GM18858 (cell line): ENCODE data around the gene AUP1.

ENCODE experiments used
- ATAC-seq: cut with Tn5 transposase; IDR thresholded peaks from one replicate; pipeline ENCODE4 v1.9.1; 2021; ENCODE audit not compliant: unreplicated experiment

The AUP1 gene

DNA sequence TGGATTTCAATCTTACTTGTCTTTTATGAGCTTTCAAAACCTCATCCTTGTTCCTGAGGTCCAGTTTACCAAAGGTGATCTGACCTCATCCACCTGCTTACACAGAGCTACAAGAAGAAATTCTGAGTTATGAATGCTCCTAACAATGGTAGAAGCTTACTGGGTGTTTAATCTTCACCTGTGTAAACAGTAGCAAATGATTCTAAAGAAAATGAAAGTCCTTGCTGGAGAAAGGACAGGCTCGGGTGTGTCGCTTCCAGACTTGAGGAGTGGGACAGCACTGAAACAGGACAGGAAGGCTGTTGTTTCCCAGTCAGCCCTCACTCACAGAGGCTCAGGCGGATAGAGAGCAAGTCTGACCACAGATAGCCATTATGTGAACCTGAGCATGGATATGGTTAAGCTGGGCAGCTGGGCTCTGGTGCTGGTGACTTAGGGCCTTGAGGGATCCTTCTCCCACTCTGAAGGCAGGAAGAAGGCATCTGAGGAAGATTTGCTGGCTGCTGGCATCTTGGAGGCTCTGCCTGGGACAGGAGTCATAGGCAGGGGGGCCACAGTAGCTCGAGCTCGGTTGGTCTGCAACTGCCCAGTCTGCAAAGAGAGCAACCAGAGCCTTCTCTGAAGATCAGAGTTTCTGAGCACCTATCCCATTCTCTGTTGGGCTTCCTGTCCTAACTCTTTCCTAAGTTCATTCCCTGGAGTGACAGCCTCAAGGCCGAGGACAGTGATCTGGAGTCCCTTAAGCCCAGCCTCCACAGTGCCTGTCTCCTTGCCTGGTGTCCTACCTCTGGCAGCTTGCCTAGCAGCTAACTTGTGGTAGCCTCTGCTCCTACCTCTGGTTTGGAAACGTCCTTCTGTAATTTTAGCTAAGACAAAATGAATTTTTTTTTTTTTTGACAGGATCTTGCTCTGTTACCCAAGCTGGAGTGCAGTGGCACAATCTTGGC lies 29.1 kb upstream of the AUP1 start:
- ATAC-seq = no peak

DNA sequence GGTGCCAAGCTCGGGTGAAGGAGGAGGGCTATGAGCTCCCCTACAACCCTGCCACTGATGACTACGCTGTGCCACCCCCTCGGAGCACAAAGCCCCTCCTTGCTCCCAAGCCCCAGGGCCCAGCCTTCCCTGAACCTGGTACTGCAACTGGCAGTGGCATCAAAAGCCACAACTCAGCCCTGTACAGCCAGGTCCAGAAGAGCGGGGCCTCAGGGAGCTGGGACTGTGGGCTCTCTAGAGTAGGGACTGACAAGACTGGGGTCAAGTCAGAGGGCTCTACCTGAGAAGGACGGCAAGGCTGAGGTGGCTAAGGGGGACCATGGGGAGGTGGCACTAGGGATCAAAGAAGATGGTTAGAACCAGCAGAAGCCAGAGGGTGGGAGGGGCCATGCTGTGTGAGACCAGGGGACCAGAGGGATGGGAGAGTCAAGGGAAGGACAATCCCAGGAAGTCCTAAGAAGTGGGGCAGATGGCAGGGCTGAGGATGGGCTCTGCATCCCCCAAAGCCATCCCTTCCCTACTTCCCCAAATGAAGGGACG lies 27.4 kb upstream of the AUP1 start:
- no peak for ATAC-seq

DNA sequence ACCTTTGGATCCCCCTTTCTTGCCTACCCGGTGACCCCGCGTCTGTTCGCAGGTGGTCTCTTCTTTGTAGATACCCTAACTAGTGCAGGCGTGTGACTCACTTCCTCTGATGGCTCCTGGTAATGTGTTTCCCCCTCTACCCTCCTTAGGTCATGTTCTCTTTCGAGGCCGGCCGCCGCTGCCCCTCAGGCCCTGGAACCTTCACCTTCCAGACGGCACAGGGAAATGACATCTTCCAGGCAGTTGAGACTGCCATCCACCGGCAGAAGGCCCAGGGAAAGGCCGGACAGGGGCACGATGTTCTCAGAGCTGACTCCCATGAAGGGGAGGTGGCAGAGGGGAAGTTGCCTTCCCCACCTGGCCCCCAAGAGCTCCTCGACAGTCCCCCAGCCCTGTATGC lies 26.7 kb upstream of the AUP1 start:
- ATAC-seq = no peak

DNA sequence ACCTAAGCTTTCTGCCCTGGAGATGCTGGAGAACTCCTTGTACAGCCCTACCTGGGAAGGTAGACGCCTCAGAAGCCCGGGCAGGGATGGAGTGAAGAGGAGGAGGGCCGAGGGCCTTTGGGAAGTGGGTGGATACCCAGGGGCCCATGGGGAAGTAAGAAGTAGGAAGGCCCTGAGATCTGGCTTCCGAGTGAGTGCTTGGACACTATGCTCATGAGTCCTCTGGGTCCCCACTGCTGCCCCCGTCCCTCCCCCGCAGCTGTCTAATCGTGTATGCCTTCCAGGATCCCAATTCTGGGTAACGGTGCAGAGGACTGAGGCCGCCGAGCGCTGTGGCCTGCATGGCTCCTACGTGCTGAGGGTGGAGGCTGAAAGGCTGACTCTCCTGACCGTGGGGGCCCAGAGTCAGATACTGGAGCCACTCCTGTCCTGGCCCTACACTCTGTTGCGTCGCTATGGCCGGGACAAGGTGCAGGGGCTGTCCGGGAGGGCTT lies 26.2 kb upstream of the AUP1 start:
- no peak for ATAC-seq

DNA sequence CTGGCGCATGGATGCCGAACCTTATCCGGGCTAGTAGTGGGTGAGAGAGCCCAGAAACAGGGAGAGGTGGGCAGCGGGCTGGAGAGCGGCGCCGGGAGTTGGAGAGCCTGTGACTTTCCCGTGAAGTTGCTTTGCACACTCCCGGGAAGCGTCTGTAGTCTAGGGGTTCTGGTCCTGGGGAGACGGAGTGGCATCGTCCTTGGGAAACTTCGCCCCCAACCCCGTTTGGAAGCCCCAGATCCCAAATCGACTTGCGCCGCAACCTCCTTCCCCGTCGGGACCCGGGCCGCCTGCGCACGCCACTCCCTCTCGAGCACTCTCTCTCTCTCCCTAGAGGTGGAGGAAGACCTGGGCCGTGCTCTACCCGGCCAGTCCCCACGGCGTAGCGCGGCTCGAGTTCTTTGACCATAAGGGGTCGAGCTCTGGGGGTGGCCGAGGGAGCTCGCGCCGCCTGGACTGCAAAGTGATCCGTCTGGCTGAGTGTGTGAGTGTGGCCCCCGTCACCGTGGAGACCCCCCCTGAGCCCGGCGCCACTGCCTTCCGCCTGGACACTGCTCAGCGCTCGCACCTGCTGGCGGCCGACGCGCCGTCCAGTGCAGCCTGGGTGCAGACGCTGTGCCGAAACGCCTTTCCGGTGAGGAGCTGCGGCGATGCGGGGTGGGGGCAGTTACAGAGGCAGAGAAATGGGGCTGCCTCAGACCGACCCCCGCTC lies 25.5 kb upstream of the AUP1 start:
- ATAC-seq = no peak

GRCh38 chr2:74553892-74554819 lies 24.6 kb upstream of the AUP1 start, which contains the start of the genes DOK1 and LOXL3:
TSS of gene DOK1 (plus strand) at chr2:74554720. CDS start at chr2:74554755, 35 bp downstream.
TSS of gene LOXL3 (minus strand) at chr2:74553942. CDS start at chr2:74552634, 1,308 bp downstream.
- ATAC-seq = peak; percentile 36

- ATAC-seq = no peak
These were observed 23.7 kb upstream of the AUP1 start for GRCh38 chr2:74552914-74553811.

GRCh38 chr2:74551942-74552913 lies 22.7 kb upstream of the AUP1 start:
- ATAC-seq = no peak

- no peak for ATAC-seq
These were observed 22.0 kb upstream of the AUP1 start for GRCh38 chr2:74551530-74551929.

DNA sequence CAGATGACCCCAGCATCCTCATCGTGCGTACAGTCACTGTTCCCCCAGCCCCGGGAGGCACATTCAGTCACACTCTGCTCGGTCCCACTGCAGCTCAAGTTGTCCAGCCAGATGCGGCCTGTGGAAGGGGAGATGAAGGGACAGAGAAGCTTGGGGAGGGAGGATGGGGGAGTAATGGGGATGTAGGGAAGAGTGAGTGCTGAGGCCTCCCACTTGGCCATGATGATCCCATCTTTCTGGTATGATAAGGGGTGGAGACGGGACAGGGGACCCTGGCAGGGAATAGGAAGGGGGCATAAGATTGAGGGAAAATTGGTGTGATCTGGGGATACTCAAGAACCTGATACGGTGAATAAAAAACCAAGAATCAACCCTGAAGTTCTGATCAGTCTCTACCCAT lies 20.7 kb upstream of the AUP1 start:
- ATAC-seq = no peak

- no peak for ATAC-seq
These were observed 19.7 kb upstream of the AUP1 start for GRCh38 chr2:74548900-74549826.

- no peak for ATAC-seq
These were observed 18.9 kb upstream of the AUP1 start for GRCh38 chr2:74548285-74548899.

- ATAC-seq = no peak
These were observed 16.5 kb upstream of the AUP1 start for GRCh38 chr2:74546004-74546403.

DNA sequence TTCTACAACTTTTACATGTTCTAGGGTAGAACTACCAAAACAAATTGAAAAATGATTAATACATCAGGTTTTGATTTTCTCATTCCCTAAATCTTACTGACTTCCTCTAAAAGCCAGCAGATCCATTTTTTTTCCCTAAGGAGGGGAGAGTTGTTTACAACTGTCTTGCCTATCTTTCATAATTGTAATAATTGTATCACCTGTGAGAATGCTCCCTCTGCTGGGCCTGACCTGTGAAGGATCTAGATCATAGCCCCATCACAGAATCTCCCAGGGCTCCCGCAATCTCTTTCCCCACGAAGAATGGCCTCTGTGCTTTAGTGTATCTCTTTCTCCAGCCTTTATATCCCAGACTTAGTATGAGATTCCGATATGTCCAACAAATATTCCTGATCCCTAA lies 15.1 kb upstream of the AUP1 start:
- ATAC-seq = no peak

DNA sequence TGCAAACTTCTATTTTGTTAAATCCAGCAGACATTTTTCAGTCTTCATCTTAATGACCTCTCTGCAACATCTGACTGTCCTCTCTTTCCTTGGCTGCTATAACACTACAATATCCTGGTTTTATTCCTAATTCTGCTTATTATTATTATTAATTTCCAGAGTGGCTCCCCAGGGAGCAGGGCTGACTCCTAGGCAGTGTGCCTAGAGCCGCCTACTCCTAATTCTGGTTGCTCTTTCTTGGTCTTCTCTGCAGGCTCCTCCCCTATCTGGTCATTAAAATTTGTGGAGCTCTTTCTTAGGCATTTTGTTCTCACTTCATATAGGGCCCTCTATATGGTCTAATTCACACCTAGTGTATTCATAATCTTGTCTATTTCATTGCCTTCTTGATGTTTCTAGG lies 13.5 kb upstream of the AUP1 start:
- ATAC-seq = no peak

DNA sequence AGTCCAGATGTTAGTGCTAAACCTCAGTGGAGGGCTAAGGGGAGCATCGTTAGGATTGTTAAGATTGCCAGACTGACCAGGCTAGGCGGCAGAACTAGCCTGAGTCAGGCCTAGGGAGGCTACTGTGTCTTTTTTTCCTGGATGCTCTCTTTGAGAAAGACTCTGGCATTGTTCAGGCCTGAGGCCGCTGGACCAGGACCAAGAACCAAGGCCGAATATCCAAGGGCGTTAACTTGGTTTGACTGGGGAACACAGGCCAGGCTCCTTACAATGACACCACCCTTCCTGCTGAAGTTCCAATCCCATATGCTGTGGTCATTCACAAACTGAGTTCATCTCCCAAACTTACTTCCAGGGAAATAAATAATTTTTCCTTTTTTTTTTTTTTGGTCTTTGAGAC lies 10.8 kb upstream of the AUP1 start:
- ATAC-seq = no peak

- no peak for ATAC-seq
These were observed 9.4 kb upstream of the AUP1 start for GRCh38 chr2:74538881-74539339.
